ENCODE measurements around the gene HSPB3. TPM values are rescaled to one million over a fixed set of nuclear protein-coding genes. Genes with fewer than 3 reads are reported as not detected.

Gene HSPB3
- total and polyA plus RNA-seq, 2 donors from 2014 or later, result not detected

GRCh38 chr5:54450542-54450941 lies 5.0 kb upstream of the HSPB3 start:
- Histone ChIP-seq H3K27ac (ENCODE audit: low read depth in 2 of 2, low read length in 2 of 2) (no peak overlapping the region), H3K36me3 (ENCODE audit: control insufficient read depth in 2 of 3, insufficient read depth in 3 of 3, low read length in 3 of 3) (no peaks in the 10 kb centered on the region), H3K4me3 (ENCODE audit: low read length in 3 of 3) (no peak overlapping the region), H3K27me3 (ENCODE audit: control insufficient read depth, insufficient read depth, low read length) (no peaks in the 10 kb centered on the region), H3K4me1 (ENCODE audit: control insufficient read depth in 2 of 3, insufficient read depth in 2 of 3, low read depth in 1 of 3, low read length in 3 of 3) (no peaks in the 10 kb centered on the region), H3K9ac (ENCODE audit: low read length in 3 of 3) (no peak overlapping the region), H3K9me3 (ENCODE audit: control insufficient read depth in 2 of 3, insufficient read depth in 1 of 3, low read length in 3 of 3) (no peaks in the 10 kb centered on the region)
- no peak for DNase-seq
- intact Hi-C loops (cut with DNase I), result no loop called here
- no peak for TF ChIP-seq CTCF (IDR thresholded peaks at IDR 0.05; ENCODE audit: borderline replicate concordance, extremely low read depth, insufficient read depth)
- no peak for FAIRE-seq

DNA sequence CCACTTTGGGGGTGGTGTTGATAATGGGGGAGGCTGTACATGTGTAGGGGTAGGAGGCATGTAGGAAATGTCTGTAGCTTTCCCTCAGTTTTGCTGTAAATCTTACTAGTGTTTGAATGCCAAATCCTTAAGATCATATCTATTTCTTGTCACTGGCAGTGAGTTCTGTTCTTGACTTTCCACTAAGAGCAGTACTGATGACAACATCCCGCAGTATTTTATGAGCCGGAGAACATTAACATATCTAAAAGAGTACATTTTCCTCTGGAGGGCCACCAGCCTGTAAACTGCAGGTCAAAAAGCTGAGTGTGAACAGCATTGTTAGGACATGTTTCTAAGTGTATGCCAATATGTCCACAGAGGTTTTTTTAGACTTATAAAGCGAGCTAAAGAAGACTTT lies 2.5 kb upstream of the HSPB3 start:
- no peak overlapping the region for H3K9ac ChIP-seq (ENCODE audit: low read length in 3 of 3)
- FAIRE-seq, result no peak
- H3K9me3 ChIP-seq (ENCODE audit: control insufficient read depth in 2 of 3, insufficient read depth in 1 of 3, low read length in 3 of 3), result no peaks in the 10 kb centered on the region
- peaks cover 0 to 5% (median 0%) of the 10 kb centered on the region in 3 donors for H3K4me1 ChIP-seq (ENCODE audit: control insufficient read depth in 2 of 3, insufficient read depth in 2 of 3, low read depth in 1 of 3, low read length in 3 of 3)
- no peak overlapping the region for H3K4me3 ChIP-seq (ENCODE audit: low read length in 3 of 3)
- intact Hi-C loops (cut with DNase I), result no loop called here
- no peaks in the 10 kb centered on the region for H3K27me3 ChIP-seq (ENCODE audit: control insufficient read depth, insufficient read depth, low read length)
- no peak overlapping the region for H3K27ac ChIP-seq (ENCODE audit: low read depth in 2 of 2, low read length in 2 of 2)
- H3K36me3 ChIP-seq (ENCODE audit: control insufficient read depth in 2 of 3, insufficient read depth in 3 of 3, low read length in 3 of 3), result no peaks in the 10 kb centered on the region
- DNase-seq, result peak in 1 of 5 donors; percentile 18
- no peak for TF ChIP-seq CTCF (IDR thresholded peaks at IDR 0.05; ENCODE audit: borderline replicate concordance, extremely low read depth, insufficient read depth)

- no peak overlapping the region for H3K27ac ChIP-seq (ENCODE audit: low read depth in 2 of 2, low read length in 2 of 2)
- intact Hi-C loops (cut with DNase I), result no loop called here
These were observed 897 bp upstream of the HSPB3 start for GRCh38 chr5:54454602-54455001.

More at GRCh38 chr5:54454602-54455001, 897 bp upstream of the HSPB3 start:
- Histone ChIP-seq H3K9me3 (ENCODE audit: control insufficient read depth in 2 of 3, insufficient read depth in 1 of 3, low read length in 3 of 3) (no peaks in the 10 kb centered on the region), H3K4me3 (ENCODE audit: low read length in 3 of 3) (no peak overlapping the region), H3K4me1 (ENCODE audit: control insufficient read depth in 2 of 3, insufficient read depth in 2 of 3, low read depth in 1 of 3, low read length in 3 of 3) (peaks cover 0 to 5% (median 0%) of the 10 kb centered on the region in 3 donors), H3K9ac (ENCODE audit: low read length in 3 of 3) (no peak overlapping the region), H3K27me3 (ENCODE audit: control insufficient read depth, insufficient read depth, low read length) (no peaks in the 10 kb centered on the region), H3K36me3 (ENCODE audit: control insufficient read depth in 2 of 3, insufficient read depth in 3 of 3, low read length in 3 of 3) (no peaks in the 10 kb centered on the region)
- FAIRE-seq (no peak), DNase-seq (no peak)
- TF ChIP-seq CTCF (IDR thresholded peaks at IDR 0.05; ENCODE audit: borderline replicate concordance, extremely low read depth, insufficient read depth), result no peak

Data from kidney (tissue), 14 donors.